HG02588 (cell line): ENCODE measurements around the gene AHCTF1.

Experiments used
- ATAC-seq: cut with Tn5 transposase; IDR thresholded peaks from one replicate; pipeline ENCODE4 v1.9.1; 2021; ENCODE audit warnings: mild to moderate bottlenecking, moderate library complexity; ENCODE audit not compliant: unreplicated experiment

Gene AHCTF1

DNA sequence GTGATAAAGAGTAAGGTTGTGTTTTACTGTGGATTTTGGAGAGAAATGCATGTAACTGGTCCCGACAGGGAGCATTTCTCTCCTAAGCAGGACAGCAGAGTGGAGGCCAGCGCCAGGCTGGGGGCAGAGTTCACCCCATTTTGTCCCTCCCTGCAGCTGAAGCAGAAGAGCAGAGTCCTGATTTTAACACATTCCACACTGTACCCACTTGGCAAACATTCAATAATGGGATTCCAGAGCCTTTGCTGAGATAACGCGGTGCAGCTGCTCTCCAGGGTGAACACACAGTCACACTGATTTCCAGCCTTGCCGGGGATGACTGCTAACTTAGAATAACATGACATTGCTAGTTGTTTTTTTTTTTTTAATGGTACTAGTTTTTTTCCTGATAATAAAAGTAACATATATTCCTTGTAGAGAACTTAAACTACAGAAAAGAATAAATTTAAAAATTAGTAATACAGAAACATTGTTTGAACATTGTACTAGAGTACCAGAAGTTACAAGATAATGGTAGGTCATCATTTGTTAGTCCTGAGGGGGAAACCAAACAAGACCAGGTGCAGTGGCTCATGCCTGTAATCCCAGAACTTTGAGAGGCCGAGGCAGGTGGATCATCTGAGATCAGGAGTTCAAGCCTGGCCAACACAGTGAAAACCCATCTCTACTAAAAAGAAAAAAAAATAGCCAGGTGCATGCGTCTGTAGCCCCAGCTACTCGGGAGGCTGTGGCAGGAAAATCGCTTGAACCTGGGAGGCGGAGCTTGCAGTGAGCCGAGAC, 130.3 kb downstream of the AHCTF1 start:
- ATAC-seq: no peak

DNA sequence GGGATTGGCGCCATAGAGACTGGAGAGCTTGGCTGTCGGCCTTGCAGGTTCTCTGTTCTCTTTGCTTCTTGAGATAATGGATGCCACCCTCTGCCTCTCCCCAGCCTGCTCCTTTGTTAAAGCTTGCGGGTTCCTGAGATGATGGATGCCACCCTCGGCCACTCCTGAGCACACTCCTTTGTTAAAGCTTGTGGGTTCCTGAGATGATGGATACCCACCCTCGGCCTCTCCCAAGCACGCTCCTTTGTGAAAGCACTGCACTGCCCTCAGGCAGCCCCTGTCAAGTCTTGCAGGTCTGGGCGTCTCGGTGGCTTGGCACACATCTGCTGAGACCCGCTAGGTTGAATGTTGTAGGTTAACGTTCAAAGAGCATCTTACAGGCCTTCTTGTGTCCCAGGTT, 131.0 kb downstream of the AHCTF1 start:
- ATAC-seq: no peak

DNA sequence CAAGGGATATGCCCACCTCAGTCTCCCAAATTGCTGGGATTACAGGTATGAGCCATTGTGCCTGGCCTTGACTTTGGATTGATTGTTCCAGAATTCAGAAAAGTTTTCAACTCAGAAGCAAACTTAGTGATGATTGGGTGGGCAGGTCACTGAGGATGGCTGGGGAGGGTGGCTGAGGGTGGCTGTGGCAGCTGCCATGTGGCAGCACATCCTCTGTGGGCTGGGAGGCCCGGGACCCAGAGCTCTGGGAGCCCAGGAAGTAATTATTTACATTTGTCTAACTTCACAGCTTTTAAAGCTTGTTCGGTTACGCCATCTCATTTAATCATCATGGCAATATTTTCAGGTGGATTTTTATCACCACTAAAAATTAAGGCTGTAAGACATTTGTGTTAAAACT, 131.4 kb downstream of the AHCTF1 start:
- ATAC-seq: no peak

DNA sequence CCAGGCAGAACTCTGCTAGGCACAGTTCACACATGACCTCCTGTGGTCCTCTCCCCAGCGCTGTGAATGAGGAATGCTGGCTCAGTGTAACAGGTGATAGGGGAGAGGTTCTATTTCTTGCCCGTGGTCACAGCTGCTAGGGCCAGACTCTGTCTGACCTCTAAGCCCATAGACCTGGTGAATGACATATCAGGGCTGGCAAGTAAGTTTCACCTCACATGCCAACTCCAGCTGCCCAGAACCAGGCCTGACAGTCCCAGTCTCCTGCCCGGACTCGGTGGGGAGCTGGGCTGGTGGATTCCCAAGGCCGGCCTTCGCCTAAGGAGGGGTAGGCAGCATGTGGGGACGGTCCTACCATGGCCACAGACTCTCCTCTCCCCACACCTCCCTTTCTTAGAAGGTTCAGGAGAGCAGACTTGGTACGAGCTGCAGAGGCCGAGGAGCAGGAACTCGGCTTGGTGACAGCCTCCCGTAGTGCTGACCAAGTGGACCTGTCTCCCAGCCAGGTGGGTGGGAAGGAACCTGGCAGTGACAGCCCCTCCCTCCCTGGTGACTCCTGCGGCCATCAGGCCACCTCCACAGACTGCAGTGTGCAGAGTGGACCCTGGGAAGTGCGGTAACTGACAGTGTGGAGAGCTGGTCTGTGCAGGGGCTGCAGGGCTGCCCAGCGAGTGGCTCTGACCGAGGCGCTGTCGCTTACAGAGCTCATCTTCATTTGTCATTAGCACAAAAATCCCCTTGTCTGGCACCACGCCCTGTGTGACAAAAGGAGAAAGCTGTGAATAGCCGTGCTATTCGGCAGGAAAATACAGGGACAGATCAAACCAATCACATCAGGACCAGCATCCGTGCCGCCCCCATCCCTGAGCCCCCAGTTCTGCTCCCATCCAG, 132.9 kb downstream of the AHCTF1 start:
- ATAC-seq: no peak

DNA sequence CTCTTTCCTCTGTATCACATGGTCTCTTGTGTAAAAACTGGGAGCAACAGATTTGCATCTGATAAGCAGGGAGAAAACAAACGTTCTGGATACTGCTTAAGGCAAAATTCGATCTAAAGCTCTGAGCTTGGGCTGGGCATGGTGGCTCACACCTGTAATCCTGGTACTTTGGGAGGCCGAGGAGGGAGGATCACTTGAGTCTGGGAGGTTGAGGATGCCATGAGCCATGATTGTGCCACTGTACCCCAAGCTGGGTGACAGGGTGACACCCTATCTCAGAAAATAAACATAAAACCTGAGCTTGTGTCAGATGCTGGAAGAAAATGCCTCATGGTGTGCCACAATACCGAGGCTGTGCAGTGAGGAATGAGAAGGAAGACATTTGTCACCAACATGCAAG, 133.6 kb downstream of the AHCTF1 start:
- no peak for ATAC-seq

DNA sequence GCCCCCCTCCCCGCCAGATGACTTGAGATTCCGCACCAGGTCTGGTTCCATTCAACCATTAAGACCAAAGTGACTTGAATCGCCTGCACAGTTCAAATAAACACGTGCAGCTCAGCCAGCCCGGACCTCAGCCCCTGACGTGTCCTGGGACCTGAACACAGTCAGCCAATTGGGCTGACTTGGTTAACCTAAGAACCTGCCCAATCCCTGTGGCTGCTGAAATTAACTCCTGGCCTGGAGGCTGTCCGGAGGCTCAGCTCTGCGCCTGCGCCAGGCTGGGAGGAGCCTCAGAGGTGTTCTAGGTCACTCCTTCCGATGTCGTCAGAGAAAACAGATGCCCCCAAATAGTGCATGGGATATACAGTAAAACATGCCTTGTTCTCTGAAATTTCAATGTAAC, 134.2 kb downstream of the AHCTF1 start:
- no peak for ATAC-seq

DNA sequence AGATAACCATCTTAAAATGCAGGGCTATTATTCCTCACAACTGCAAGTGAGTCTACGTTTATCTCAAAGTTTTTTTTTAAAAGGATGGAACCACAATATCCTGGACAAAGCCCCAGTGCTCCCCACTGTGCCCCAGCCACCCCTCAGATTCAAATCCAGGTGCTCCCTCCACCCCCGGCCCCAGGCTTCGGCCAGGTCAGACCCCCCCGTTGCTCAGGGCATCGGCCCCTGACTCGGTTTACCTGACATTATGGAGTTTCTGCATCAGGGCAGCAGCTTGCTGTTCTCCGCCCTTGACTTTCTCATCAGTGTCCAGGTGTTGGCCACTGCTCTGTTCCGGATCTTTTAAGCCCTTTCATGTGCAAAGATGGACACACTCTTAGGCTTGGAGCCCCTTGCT, 134.6 kb downstream of the AHCTF1 start:
- ATAC-seq: no peak

DNA sequence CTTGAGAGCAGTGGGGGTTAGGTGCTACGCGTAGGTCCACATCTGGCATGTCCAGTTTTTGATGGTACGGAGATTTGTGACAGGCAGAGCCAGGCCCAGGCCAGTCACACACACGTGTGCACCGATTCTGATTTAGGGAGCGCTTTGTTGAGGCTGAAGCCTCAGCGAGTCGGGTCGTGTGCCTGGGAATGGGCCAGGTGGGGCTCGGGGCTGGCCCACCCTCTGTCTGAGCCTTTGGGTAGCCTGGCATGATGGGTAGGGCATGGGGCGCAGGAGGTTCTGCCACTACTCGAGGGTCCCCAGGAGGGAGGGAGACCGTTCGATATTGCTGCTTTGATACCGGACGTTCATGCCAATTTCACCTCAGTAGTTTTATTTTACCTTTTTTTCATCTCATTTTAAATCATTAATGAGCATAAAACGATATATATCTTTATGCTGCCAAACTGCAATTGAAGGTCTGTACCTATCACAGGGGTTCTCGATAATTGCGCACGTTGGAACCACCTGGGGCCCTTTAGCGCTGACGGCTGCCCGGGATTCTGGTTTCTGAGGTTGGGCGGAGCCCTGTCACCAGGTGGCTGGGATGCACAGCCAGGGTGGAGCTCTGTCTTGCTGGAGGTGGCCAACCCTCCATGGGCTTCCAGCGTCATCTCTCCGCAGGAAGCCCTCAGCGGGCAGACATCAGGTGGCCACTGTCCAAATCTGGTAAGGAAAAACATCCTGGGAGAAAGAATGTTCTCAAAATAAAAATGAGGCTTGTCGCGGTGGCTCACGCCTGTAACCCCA, 135.6 kb downstream of the AHCTF1 start:
- ATAC-seq: no peak

DNA sequence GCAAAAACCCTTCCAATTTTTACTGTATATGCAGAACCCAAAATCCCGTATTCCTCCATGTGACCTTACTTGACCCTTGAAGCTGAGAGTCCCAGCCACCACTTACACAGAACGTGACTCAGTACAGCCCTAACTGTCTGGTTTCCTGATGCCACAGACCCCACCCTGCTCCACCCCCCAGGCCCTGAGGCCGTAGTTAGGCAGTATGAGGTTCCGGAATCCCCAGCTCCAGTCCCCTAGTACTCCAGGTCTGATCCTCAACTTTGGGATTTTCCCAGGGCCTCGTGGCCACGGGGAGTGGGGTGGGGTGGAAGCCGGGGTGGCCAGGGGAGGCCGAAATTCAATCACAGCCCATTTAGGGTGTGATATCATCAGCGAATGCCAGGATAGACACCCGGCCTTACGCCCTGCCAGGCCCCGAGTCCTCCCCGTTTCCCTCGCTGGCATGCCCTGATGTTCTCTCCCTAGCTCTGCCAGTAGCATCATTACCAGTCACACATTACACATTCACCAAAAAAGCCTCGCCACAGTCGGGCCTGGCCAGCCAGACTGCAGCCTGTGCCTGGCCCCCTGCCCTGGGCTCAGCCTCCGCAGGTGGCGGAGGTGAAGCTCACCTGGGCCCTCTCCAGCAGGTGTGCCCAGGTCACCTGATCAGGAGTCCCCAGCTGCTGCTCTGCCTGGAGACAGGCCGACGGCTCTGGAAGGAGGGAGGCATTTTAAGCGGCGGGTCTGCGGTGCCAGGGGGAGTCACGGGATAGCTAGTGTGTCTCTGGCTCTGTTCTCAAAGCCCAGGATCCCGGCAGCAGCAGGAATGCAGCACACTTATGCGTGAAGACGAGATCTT, 136.7 kb downstream of the AHCTF1 start:
- no peak for ATAC-seq

DNA sequence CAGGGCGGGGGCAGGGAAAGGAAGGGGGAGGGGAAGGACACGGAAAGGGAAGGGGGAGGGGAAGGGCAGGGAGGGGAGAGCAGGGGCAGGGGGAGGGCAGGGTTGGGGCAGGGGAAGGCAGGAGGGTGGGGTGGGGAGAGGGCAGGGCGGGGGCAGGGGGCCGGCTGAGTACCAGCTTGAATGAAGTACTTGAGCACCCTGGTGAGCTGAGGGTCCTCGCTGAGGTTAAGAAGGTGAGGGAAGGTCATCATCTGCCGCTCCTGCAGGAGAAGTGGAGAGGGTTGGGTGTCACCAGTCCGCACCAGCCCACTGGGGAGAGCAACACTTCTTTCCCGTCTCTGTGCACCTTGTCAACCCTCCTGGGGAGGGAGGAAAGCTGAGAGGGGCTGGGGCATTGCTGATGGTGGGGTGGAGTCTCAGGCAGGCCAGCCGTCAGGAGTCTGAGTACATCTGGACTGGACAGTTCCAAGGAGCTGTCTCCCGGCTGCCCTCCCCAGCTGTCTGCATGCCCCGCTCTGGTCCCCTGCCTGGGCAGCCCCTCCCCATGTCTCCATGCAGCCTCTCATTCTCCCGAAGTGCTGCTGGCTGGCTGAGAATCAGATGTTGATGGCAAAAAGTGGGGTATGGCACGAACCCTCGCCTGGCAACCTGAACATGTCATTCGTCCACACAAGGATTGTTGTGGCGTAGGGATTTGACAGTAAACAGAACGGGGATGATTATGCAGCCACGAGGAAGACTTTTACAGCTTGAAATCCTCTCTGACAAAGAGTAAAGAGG, 137.5 kb downstream of the AHCTF1 start:
- ATAC-seq: no peak

DNA sequence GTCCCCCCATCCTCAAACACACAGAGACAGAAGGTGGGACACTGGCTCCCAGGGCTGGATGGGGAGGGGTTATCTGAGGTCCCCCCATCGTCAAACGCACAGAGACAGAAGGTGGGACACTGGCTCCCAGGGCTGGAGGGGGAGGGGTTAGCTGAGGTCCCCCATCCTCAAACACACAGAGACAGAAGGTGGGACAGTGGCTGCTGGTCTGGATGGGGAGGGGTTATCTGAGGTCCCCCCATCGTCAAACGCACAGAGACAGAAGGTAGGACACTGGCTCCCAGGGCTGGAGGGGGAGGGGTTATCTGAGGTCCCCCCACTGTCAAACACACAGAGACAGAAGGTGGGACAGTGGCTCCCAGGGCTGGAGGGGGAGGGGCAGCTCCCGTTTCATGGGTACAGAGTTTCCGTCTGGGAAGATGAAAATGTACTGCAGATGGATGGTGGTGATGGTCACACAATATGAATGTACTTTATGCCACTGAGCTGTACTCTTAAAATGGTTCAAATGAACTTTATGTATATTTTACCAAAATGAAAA, 138.3 kb downstream of the AHCTF1 start:
- no peak for ATAC-seq

DNA sequence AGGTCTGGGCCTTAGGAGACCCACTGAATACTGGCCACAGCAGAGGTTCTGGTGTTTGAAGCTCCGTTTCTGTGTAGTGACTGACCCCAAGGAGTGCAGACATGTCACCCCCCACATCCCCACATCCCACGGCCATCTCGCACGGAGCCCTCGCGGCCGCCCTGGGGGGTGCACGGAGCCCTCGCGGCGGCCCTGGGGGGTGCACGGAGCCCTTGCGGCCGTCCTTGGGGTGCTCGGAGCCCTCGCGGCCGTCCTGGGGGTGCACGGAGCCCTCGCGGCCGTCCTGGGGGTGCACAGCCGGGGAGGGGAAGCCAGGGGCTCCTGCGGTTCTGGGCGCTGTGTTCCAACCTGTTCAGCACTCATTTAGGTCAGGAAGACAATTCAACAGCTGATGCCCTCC, 139.1 kb downstream of the AHCTF1 start:
- ATAC-seq: no peak

DNA sequence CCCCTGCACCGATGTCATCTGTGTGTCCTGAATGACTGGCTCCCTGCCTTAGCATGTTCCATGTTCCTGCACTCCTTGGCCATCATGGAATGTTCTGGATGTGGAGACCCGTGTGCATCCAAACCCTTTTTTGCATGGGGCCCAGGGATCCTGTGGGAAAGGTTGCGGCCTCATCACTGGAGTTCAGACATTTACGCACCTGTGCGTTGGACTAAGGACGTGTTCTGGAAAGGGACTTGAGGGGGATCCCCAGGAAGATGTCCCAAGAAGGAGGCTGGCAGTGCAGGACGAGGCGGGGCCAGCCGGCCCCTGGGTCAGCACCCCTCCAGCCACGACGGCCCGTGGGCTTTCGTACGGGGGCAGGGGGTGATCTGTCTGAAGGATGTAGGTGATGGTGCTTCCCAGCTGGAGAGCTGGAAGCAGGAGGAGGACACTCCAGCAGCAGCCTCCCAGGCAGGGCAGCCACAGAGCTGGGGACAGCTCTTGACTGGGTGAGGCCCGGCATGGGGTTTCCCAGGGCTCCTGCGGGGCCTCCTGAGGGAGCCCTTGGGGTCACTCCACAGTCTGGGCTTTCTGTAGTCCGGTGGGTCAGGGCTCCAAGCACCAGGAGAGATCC, 140.3 kb downstream of the AHCTF1 start:
- ATAC-seq: no peak

DNA sequence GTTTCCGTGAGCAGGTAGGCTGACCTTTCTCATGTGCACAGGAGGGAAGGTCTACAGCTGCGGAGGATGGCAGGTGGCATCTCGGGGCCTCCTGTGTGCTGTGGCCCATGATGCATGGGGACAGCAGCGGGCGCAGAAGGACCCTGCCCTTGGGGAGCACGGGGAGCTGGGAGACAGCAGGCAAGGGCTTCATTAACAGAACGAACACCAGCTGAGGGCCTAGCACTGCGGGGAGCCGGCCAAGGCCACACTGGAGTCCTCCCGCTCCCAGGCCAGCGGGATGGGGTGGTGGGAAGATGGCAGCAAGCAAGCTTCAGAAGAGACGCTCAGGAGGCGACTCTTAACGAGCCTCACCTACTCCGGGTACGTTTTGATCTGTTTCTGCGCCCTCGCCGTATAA, 140.9 kb downstream of the AHCTF1 start:
- ATAC-seq: no peak

DNA sequence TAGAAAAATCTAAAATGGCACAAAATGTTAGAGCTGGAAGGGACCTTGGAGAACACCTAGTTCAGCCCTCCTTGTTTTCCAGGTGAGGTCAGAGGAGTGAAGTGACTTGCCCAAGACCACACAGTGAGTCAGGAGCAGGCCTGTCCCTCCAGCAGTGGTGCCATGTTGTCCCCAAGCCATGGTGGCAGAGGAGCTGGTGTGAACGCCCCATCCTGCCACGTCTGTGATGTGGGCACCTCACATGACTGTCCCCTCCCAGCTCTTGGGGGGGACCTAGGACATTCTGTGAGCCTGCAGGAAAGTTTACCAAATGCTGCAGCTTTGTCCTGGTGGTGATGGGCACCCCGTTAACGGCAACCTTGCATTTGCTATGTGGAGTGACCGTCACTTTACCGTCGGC, 141.4 kb downstream of the AHCTF1 start:
- no peak for ATAC-seq

DNA sequence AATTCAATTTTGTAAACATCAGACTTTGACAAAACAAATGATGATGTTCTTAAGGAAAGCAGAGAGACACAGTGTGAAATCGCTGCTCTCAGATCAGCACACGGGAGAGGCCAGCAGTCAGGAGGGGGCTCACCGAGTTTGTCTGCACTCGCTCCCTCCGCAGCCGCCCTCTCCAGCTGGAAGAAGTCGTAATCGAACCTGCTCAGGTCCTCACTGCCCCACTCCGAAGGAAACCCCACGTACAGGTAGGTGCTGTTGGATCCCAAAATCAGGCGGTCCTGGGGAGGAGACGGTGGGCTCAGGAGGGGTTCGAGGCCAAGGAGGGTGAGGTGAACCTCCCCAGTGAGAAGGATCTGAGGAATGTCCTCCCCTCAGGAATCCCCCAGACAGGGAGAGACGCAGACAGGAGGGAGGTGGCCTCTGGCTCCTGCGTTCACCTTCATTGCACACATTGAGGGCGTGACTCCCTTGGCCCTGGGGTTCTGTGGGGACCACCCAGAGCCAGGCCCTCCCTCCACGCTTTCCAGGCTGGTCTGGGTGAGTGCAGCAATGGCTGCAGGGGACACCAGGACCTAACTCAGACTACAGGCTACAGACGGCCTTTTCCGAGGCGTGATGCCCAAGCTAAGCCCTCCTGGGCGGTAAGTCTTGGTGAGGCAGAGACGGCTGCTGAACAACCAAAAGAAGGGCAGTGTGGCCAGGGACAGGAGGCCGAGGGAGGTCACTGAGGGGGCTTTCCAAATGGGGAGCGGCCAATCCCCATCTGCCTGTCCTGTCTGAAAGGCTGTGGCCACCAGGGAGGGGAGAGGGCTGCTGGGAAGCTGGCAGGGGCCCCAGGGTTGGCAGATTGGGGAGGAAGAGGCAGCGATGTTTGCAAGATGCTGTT, 142.1 kb downstream of the AHCTF1 start:
- no peak for ATAC-seq
